Measurements from ENCODE around the gene MMD. TPM values are rescaled to one million over a fixed set of nuclear protein-coding genes. Genes with fewer than 3 reads are reported as not detected.

The MMD gene
- total and polyA plus RNA-seq, 8 donors = 1.1 to 7.0 (median 4.1) TPM

GRCh38 chr17:55417411-55418268, 4.0 kb downstream of the MMD start:
- TF ChIP-seq CTCF (IDR thresholded peaks at IDR 0.05) = no peak
- Histone ChIP-seq H3K27me3 (no peaks in the 10 kb centered on the region), H3K27ac (no peak overlapping the region), H3K4me3 (no peak overlapping the region), H3K4me1 (peaks cover 0 to 7% (median 3%) of the 10 kb centered on the region in 3 donors), H3K9me3 (no peaks in the 10 kb centered on the region), H3K36me3 (no peaks in the 10 kb centered on the region)
- intact Hi-C loops (cut with DNase I) = no loop called here
- ATAC-seq (no peak), FAIRE-seq (no peak), DNase-seq (no peak)
- 96 to 98% methylated on average over 4 of the region's 4 CpGs for WGBS, 2 donors

GRCh38 chr17:55416470-55417052, 5.1 kb downstream of the MMD start:
- ATAC-seq = no peak
- no peak overlapping the region for H3K4me3 ChIP-seq
- no peaks in the 10 kb centered on the region for H3K36me3 ChIP-seq
- no peak overlapping the region for H3K27ac ChIP-seq
- 69 to 70% methylated on average over 4 of the region's 4 CpGs for WGBS, 2 donors
- no peak for TF ChIP-seq CTCF (IDR thresholded peaks at IDR 0.05)
- no peak for DNase-seq
- no peaks in the 10 kb centered on the region for H3K27me3 ChIP-seq
- H3K9me3 ChIP-seq = no peaks in the 10 kb centered on the region
- intact Hi-C loops (cut with DNase I) = no loop called here
- FAIRE-seq = no peak
- peaks cover 0 to 7% (median 0%) of the 10 kb centered on the region in 3 donors for H3K4me1 ChIP-seq

GRCh38 chr17:55416000-55416399, 5.6 kb downstream of the MMD start:
- no peak overlapping the region for H3K27ac ChIP-seq
- ATAC-seq (no peak), DNase-seq (no peak), FAIRE-seq (no peak)
- H3K4me3 ChIP-seq = no peak overlapping the region
- no peak for TF ChIP-seq CTCF (IDR thresholded peaks at IDR 0.05)
- H3K9me3 ChIP-seq = no peaks in the 10 kb centered on the region
- no peaks in the 10 kb centered on the region for H3K36me3 ChIP-seq
- H3K27me3 ChIP-seq = no peaks in the 10 kb centered on the region
- H3K4me1 ChIP-seq = peaks cover 0 to 7% (median 0%) of the 10 kb centered on the region in 3 donors
- intact Hi-C loops (cut with DNase I) = no loop called here

GRCh38 chr17:55414983-55415382, 6.7 kb downstream of the MMD start:
- no peak for FAIRE-seq

More at GRCh38 chr17:55414983-55415382, 6.7 kb downstream of the MMD start:
- Histone ChIP-seq H3K27me3 (no peaks in the 10 kb centered on the region), H3K4me3 (no peak overlapping the region), H3K36me3 (no peaks in the 10 kb centered on the region), H3K27ac (no peak overlapping the region), H3K4me1 (no peaks in the 10 kb centered on the region), H3K9me3 (no peaks in the 10 kb centered on the region)
- WGBS, 2 donors = 92 to 96% methylated on average over 4 of the region's 4 CpGs
- ATAC-seq (no peak), DNase-seq (no peak)
- no peak for TF ChIP-seq CTCF (IDR thresholded peaks at IDR 0.05)
- intact Hi-C loops (cut with DNase I) = no loop called here

Data from pancreas (tissue), 10 donors.